ENCODE measurements around the gene GTPBP8. TPM values are rescaled to one million over a fixed set of nuclear protein-coding genes. Genes with fewer than 3 reads are reported as not detected.

GTPBP8 gene
- total RNA-seq, 1 experiment from 2014 or later: 16.4 TPM

DNA sequence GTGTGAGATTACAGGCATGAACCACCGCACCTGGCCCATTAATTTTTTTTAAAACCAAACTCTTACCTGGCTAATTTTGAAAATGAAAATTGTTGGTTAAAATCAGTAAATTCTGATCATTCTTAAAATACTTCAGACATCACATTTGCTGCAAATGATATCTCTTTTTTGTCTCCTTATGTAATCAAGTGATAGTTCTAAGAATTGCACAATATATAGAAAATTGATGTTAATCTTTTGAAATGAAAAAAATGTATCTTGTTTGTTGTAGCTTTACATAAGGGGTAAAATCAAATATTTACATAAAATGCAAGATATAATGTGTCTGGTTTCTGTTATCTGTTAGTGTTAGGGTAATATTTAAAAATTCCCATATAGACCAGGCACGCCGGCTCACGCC, 5.0 kb downstream of the GTPBP8 start:
- H3K4me2 ChIP-seq (ENCODE audit: low read length): no peak overlapping the region
- peaks cover 5 to 9% of the 10 kb centered on the region in 2 experiments; a peak in 2 of 4 replicates for H3K4me1 ChIP-seq (ENCODE audit: control insufficient read depth in 1 of 2, insufficient read depth in 2 of 2, low read length in 2 of 2)
- no peaks in the 10 kb centered on the region for H3K9me3 ChIP-seq (ENCODE audit: control insufficient read depth in 1 of 2, insufficient read depth in 1 of 2, low read depth in 1 of 2, low read length in 2 of 2)
- no peak overlapping the region for H3K27ac ChIP-seq (ENCODE audit: low read depth, low read length)
- H3K9me2 ChIP-seq (ENCODE audit: insufficient read depth): no peaks in the 10 kb centered on the region
- peaks cover 0 to 11% of the 10 kb centered on the region in 2 experiments; a peak in 3 of 4 replicates for H3K36me3 ChIP-seq (ENCODE audit: control insufficient read depth in 1 of 2, insufficient read depth in 2 of 2, low read length in 2 of 2)
- no TSS peak for BruUV-seq (replicated peaks)
- ATAC-seq (no peak), DNase-seq (ENCODE audit: low read depth, low spot score) (no peak)
- no peaks in the 10 kb centered on the region for H4K20me1 ChIP-seq (ENCODE audit: insufficient read depth)
- H3K27me3 ChIP-seq (ENCODE audit: insufficient read depth, low read length): no peaks in the 10 kb centered on the region
- H3K79me2 ChIP-seq (ENCODE audit: insufficient read depth, low read length): peaks cover 34% of the 10 kb centered on the region
- intact Hi-C loops (cut with micrococcal nuclease): no loop called here
- ChIA-PET RAD21 (ENCODE audit: low non-redundant PET in 1 of 2, low total read pairs in 2 of 2, uncharacterized antibody in 2 of 2, unreplicated experiment in 2 of 2) (no interaction called here), CTCF (no interaction called here), POLR2A (no interaction called here)
- H2AFZ ChIP-seq (ENCODE audit: low read depth, low read length, poor library complexity, severe bottlenecking): no peak overlapping the region
- no peak overlapping the region for H3K9ac ChIP-seq (ENCODE audit: low read length)
- no peak for TF ChIP-seq POLR2A (IDR thresholded peaks at IDR 0.05; ENCODE audit: borderline replicate concordance, extremely low read depth, insufficient read depth, insufficient read length)
- no peak for TF ChIP-seq REST (IDR thresholded peaks at IDR 0.05; ENCODE audit: low read depth)
- no peak for TF ChIP-seq EZH2phosphoT487 (IDR thresholded peaks at IDR 0.05; ENCODE audit: borderline replicate concordance)
- no peak for TF ChIP-seq TCF7L2 (IDR thresholded peaks at IDR 0.05; ENCODE audit: borderline replicate concordance, extremely low read depth, insufficient read depth, insufficient read length)
- no peak for TF ChIP-seq ZFX (IDR thresholded peaks at IDR 0.05)
- TF ChIP-seq YY1 (IDR thresholded peaks at IDR 0.05; ENCODE audit: extremely low read depth, insufficient replicate concordance, low read depth, low read length): no peak
- no peak for TF ChIP-seq ZNF274 (IDR thresholded peaks at IDR 0.05; ENCODE audit: low read depth, low read length)
- TF ChIP-seq CBX3 (IDR thresholded peaks at IDR 0.05; ENCODE audit: low read depth): no peak
- TF ChIP-seq POLR2AphosphoS5 (IDR thresholded peaks at IDR 0.05; ENCODE audit: low read depth, low read length): no peak
- no peak for TF ChIP-seq JUND (IDR thresholded peaks at IDR 0.05)
- TF ChIP-seq MAX (IDR thresholded peaks at IDR 0.05): no peak
- TF ChIP-seq, protein P1, sequence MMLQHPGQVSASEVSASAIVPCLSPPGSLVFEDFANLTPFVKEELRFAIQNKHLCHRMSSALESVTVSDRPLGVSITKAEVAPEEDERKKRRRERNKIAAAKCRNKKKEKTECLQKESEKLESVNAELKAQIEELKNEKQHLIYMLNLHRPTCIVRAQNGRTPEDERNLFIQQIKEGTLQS (IDR thresholded peaks at IDR 0.05): no peak
- TF ChIP-seq RAD21 (IDR thresholded peaks at IDR 0.05; ENCODE audit: low read depth): no peak
- no peak for TF ChIP-seq CEBPB (IDR thresholded peaks at IDR 0.05; ENCODE audit: low read depth)
- no peak overlapping the region for H3K4me3 ChIP-seq (replicated peaks in 1 of 2; ENCODE audit: low read depth in 1 of 2, low read length in 2 of 2)

Data from HCT116 (cell line).